Dermis microvascular lymphatic vessel endothelial cell (primary cell): Measurements from ENCODE around the gene RBMS2. TPM values are rescaled to one million over a fixed set of nuclear protein-coding genes. Genes with fewer than 3 reads are reported as not detected.

Source experiments
- DNase-seq, 2 donors: peaks; one replicate each; pipeline versions ENCODE4 v3.0.0 to v3.0.0-alpha.2; 2010; ENCODE audit warnings: low read depth in 2 of 2
- total RNA-seq: library from RNA; depleted of rRNA; stranded (reverse); fragments of >200 nt; gene quantifications from 2 replicates; pipeline ENCODE4 v1.2.1, GENCODE V29; 2014

RBMS2 gene
- total RNA-seq, 1 donor from 2014 or later = 52.4 TPM

DNA sequence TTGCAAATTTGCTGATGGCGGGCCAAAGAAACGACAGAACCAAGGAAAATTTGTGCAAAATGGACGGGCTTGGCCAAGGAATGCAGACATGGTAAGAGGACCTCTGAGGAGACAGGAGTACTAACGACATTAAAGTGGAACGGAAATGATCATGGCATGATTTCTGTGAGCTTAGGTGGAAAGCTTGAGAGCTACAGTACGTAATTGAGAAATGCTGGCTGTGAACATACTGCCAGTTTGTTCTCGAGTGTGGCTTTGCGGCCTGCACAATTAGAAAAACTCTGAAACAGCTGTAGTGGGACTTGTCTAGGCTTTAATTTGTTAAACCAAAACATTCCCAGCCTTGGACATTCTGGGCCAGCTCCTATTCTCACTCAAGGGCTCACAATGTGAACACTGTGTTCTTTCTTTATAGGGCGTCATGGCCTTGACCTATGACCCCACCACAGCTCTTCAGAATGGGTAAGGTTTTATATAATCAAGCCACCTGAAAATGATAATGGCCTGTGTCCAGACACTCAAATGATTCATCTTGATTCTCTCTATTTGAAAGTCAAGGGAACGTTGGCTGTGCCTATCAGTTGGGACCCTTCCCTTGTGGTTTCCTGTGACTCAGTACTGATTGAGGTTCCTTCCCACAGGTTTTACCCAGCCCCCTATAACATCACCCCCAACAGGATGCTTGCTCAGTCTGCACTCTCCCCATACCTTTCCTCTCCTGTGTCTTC is 60.0 kb downstream of the RBMS2 start:
- peak in 1 of 2 donors; percentile 89 for DNase-seq

DNA sequence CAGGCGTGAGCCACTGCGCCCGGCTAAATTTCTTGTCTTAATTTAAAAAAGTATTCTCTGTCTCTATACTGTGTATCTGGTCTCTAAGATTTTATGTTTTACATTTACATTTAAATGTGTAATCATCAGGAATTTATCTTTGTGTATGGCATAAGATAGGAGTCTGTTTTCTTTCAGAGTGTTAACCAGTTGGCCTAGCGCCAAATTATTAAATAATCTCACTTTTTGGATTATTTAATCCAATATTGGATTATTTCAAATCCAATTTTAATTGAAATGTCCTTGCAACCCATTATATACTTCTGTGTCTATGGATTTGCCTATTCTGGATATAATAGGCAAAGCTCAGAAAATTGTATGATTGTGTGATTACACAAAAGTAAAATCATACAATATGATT is 63.5 kb downstream of the RBMS2 start:
- DNase-seq = no peak

DNA sequence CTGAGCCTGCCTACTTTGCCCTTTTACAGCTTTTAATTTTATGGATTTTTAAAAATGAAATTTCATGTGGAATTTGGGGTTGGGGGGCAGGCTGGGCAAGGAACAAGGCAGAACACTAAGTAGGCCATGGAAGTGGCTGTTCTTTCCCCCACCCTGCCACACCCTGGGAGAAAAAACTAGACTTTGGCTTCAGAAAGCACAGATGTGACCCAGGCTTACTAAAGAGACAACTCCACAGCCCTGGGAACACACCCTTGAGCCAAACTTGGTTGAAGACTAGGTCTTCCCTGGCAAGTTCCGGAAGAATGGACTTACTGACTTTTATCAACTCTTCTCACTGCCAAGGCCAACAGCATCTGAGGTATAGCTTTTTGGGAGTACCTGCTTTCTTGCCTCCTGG is 68.2 kb downstream of the RBMS2 start:
- DNase-seq = no peak

DNA sequence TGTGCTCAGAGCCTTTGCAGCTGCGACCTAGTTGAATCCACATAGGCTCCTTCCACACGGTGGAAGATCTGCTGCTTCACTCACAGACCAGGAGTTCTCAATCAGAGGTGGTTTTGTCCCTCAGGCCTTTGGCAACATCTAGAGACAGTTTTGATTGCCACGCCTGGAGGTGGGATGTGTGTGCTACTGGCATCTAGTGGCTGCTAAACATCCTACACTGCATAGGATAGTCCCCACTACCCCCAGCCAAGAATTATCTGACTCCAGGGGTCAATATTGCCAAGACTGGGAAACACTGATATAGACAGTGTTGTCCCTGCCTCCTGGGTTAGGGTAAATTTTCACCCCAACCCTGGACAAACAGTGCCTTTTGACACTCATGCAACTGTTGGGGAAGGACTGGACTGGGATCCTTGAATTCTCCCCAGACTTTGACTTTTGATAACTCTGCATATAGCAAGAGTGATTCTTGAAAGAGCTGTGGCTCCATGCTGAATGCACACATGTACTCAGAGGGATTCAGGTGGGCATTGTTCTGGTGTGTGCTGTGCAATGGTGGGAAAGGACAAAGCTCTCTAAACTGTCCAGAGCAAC is 68.7 kb downstream of the RBMS2 start:
- DNase-seq = peak in 1 of 2 donors; percentile 35

DNA sequence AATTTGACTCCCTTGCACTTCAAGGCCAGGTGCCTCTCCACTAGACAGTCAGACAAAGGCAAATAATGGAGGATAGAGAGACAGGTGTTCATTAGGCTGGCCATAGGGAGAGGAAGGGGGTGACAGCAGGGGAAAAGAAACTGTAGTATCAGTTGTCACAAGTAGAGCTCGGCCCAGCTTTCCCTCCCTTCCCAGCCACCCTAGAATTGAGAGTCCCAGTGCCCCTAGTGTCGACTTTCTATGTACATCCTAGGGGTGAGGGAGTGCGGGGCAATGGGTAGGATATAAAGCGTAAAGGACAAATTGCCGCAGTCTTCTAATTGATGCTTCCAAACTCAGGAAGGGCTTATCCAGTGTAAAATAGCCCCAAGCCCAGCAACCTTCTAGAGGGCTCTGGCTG is 69.5 kb downstream of the RBMS2 start:
- no peak for DNase-seq

DNA sequence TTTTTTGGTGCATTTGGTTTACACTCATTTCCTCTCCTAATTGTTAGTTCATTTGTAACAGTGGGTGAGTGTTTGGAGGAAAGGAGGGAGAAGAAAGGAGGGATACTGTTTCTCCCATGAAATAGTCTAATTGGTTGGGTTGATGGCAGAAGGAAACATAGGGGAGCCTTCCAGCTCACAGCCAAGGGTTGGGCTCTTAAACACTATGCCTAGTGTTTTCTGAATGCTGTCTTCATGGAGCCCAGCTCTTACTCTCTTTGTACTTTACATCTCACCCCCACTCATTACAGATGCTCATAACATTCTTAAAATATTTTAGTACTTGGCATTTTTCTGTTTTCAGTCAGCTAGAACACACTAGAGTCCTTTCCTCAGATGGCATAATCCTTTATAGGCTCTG is 70.3 kb downstream of the RBMS2 start:
- no peak for DNase-seq

DNA sequence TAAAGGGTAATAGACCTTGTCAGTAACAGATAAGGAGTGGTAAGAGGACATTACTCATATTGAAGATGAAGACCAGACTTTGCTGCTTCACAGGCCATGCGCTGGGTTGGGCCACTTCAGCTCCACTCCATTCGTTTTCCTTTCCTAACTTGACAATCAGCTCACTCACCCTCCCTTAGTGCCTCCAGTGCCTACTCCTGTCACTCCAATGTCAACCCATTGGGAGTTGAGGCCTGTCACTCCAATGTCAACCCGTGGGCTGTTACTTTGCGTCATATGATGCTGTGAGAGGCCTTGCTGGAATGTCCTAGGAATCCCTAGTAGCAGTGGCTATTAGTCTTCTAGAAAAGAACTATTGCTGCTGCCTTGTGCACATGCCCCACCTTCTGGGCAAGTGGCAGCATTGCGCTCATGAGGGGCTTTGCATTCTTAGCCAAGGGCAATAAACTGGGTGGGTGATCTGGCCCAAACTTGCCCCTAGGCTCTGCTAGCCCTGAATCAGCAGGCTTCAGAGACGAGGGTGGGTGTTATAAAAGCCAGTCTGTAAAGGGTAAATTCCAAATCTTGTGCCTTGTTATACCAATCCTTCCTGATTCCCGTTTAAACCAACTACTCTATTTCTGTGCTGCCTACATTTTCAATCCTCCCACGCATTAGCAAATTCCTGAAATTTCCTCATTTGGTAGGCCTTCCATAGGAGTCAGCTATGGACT is 72.4 kb downstream of the RBMS2 start:
- DNase-seq = peak; percentile 21 to 71

DNA sequence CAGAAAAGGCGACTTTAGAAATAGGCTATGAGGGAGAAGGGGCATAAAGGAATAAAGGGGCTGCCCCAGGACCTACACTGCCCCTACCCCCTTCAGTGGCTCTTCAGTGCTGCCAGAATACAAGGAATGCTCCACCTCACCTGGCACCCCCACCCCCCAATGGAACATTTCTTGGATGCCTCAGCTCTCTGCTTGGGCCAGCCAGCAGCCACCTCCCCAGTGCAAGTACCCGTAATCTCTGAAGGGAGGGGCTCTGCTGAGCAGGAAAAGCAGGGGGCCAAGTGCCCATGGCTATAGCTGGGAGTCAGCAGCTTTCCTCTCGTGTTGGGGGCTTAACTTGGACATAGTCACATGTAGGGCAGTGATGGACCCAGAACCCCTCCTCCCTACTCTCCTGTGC is 75.2 kb downstream of the RBMS2 start:
- DNase-seq = no peak

DNA sequence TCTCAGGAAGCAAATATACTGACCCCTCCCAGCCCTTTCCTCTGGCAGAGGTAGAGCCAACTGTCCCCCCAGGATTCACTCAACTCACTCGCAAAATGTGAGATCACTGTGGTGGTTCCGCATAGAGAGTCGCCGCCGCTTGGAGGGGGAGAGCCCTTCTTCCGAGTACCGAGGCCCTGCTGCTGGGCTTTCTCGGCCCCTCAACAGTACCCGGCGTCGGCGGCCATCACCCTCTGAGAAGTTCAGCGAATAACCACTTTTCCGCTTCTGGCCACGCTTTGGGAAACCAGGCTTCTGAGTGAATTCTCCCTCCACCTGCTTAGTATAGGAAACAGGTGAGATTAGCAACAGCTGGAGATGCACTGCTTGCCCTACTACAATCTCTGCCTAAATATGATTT is 77.4 kb downstream of the RBMS2 start:
- no peak for DNase-seq

DNA sequence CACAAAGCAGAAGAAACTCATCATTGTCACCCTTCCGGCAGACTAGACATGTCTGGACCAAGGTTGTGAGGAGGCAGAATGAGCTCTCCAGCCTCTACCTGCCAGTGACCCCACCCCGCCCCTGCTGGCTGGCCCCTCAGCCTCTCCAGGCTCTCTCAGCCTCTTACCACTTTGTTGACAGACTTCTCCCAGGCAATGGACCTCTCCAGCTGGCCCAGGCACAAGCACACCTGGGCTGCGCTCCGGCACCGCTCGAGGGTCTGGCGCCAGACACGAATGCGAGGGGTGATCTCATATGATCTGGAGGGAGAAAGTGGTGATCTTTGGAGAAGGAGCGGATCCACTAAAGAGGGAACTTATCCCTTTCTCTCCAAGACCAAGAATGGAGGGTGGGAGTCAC is 78.2 kb downstream of the RBMS2 start:
- no peak for DNase-seq

DNA sequence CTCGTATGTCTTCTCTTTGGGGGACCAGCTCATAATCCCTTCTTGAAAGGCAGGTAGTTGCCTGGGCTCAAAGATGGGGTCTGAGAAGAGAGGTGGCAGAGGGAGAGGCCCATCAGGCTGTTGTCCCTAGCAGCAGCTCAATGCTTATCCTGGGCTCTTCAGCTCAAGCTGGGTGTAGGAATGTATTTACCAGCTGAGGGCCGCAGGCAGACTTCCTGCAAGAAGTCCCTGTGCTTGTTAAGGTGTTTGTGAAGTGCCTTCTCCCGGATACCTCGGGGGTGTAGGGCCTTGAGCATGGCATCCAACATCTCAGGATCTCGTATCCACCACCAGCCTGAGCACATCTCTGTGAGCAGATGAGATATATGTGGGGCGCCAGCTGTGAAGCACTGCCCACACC is 79.1 kb downstream of the RBMS2 start:
- no peak for DNase-seq

DNA sequence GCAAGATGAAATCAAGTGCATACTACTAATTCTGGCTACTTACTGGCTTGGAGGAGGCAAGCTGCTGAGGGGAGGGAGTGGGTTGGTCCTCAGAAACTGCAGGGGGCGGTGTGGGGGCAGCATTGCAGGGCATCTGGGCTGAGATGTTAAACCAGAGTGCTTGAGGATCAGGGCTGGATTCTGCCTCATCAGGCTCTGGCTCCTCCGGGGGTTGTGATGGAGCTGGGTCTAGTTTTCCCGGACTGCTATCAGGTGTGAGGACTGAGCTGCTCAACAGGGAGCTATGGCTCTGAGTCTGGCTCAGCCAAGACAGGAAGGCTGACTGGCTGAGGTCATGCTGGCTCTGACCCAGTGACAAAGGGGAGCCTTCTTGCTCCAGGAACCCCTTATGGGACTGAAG is 79.9 kb downstream of the RBMS2 start:
- peak in 1 of 2 donors; percentile 50 for DNase-seq

DNA sequence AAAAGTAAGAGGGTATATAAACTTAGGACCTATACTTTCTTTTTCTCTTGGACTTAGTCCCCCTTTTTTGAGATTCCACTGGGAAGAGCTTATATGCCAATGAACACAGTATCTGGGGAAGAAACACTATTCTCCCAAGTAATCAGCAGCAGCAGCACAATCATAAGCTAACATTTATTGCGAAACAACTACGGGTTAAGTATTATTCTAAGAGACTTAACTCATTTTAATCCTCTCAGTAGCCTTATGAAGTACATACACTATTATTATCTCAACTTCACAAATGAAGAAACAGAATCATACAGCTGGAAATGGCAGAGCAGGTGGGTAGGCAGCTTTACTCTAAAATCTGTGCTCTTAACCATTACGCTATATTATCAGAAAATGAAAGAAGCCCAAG is 80.6 kb downstream of the RBMS2 start:
- no peak for DNase-seq

DNA sequence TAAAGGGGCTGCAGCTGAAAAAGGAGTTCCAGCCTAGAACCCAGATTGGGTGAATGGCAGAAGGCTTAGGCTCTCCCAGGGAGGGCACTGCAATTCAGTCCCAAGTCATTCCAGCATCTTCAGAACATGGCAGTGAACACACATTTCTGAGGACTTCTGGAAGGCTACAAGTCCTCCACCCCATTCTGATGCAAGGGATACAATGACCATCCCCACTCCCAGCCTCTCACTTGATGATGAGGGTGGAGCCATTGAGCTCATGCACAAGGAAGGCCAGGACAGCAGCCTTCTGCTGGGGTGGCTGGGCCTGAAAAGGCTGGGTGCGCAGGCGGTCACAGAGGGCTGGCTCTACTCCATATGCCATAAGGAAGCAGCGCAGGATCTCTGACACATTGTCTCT is 82.7 kb downstream of the RBMS2 start:
- DNase-seq = no peak

DNA sequence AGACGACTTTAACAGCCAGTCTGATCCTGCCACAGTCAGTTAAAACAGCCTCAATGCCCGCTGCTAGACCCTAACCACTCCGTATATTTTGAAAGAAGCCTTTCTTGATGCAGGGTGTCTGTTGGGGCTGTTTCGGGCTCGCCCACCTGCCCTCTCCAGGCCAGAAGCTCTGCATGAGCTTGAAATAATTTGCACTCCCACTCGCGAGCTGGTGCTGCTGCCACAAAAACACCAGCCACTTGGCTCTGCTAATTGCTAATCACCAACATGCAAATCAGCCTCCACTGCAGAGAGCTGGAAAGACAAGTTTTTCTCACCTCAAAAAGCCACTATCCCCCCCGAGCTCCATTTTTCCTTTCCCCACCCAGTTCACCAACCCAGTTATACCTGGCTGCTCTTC is 93.0 kb downstream of the RBMS2 start:
- no peak for DNase-seq

DNA sequence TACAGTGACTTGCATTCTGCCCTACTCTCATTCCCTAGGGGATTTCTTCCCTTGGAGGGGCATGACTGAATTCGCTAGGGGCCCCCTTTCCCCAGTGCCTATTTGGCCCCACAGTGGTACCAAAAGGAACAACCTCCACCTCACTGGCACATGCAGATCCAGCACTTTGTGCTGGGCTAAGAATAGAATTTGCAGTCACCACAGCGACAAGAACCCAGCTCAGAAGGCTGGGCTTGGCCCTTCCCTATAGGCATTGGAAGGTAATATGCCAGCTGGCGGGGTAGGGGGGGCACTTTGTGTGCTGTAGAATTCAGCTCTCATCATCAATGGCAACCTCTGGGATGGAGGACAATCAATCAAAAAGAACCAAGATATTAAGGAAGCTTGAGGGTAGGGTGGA is 94.6 kb downstream of the RBMS2 start:
- DNase-seq = no peak

DNA sequence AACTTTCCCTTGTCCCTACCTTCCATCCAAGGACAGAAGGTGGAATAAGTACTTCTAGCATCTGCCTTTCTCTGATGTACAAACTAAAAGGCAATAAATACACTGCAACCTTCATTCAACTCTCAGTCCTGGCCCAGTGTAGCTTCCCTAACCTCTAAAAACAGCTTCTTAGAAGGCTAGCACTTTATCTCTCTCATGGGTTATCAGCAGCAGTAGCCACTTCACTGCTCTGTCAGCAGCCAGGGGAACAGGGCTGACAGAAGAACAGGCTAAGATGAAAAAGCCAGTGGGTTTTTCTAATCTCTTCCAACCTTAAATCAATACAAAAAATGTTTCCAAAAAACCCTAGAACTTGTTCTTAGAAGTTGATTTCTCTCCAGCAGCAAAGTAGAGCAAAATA is 95.3 kb downstream of the RBMS2 start:
- DNase-seq = no peak

DNA sequence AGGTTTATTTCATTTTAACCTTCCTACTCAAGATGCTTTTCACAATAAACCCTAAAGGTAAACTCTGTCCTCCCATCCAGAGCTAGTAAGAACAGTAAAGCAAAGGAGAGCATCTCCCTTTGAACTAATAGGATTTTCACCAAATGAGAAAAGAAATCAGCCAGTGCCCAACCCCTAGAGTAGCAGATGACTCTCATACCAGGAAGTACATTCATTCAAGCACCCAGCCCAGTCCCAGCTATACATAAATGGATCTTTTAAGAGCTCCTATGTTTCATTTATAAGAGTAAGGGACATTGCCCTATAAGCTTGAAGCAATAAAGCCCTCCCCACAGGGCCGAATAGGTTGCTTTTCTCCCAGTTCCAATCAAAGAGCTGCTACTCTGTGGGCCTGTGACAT is 100.9 kb downstream of the RBMS2 start:
- DNase-seq = no peak

DNA sequence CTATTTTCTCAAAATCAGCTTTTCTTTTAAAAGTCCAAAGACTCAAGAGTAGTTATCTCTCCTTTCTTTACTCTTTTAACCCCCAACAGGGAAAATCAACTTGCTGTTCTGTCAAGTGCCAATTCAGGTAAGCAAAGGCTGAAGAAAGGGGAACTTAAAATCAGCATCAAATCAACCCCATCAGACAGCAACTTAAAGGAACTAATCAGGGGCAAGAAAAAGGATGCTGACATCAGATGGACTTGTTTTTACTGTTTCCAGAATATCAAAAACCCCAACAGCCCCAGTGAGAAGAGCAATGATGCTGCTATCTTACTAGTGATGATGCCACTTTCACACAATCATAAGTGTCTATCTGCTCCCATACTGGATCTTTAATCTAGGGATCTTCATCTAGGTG is 105.1 kb downstream of the RBMS2 start:
- no peak for DNase-seq

DNA sequence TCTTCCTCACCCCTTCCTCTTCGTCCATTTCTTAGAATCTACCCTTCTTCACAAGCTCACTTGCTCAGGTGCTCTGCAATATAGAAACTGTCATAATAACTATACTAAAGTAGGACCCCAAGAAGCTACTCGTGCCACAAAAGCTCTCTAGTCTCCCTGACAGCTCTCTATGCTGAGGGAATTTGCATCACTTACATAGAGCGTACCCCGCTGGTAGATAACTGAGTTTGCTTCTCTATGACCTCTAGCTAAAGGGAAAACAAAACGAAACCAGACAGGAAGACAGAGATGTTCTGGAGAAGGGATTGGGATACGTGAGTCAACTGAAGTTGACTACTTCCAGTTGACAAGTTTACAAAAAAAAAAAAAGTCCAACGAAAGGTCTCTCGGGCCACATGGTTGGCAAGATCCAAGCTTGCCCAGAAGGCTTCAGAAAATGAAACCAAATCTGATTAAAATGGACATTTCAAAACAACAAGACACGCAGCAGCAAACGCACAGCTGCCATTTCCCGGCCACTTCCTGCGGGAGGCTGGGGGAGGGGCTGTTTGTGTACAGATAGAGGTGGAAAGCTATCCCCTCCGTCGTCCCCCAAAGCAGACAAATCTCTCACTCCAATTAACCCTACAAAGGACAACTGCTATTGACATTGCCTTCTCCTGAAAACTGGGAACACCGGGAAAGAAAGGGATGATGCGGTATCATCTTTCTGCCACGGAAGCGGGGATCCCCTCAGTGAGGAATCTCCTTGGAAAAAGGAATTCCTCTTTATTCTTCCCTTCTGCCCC is 107.2 kb downstream of the RBMS2 start:
- DNase-seq = peak; percentile 60 to 72

DNA sequence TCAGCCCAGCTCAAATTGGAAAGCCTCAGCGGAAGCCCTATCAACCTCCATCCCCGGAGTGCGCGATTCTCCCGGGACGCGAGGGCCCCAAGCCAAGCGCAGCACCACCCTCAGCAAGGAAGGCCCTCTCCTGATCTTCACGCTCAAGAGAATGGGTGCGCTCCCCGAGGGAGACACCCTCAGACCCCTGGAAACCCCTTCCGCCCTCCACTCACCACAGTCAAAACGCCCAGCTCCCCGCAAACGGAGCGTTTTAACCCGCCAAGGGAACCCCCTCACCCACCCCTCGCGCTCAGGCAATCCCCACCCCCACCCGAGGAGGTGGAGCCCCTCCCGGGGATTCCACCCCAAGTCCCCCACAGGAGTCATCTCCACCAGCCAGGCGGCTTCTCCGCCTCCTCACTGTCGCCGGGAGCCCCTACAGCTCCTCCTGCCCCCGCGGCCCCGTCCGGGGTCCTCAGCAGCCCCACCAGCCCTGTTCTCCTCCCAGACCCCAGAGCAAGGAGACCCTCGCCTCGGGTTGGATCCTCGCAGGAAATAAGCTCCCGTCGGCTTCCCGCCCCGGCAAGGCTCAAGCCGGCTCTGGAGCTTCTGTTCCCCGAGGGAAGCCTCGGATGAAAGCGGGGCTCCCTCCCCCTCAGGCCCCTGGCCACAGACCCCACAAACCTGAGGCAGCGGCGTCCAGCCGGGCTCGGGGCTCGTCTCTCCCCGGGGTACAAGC is 108.0 kb downstream of the RBMS2 start:
- peak in 1 of 2 donors; percentile 39 for DNase-seq
